ENCODE results near the gene LRBA. TPM values are rescaled to one million over a fixed set of nuclear protein-coding genes. Genes with fewer than 3 reads are reported as not detected.
A peak's percentile ranks its signal among the peaks of the same experiment; 100 is the strongest.

Gene LRBA
- total and polyA plus RNA-seq, 9 of the 15 experiments (the other 6 are each of a cell fraction or from before 2014, with no cell fraction given): 24.2 to 88.7 (median 59.7) TPM

DNA sequence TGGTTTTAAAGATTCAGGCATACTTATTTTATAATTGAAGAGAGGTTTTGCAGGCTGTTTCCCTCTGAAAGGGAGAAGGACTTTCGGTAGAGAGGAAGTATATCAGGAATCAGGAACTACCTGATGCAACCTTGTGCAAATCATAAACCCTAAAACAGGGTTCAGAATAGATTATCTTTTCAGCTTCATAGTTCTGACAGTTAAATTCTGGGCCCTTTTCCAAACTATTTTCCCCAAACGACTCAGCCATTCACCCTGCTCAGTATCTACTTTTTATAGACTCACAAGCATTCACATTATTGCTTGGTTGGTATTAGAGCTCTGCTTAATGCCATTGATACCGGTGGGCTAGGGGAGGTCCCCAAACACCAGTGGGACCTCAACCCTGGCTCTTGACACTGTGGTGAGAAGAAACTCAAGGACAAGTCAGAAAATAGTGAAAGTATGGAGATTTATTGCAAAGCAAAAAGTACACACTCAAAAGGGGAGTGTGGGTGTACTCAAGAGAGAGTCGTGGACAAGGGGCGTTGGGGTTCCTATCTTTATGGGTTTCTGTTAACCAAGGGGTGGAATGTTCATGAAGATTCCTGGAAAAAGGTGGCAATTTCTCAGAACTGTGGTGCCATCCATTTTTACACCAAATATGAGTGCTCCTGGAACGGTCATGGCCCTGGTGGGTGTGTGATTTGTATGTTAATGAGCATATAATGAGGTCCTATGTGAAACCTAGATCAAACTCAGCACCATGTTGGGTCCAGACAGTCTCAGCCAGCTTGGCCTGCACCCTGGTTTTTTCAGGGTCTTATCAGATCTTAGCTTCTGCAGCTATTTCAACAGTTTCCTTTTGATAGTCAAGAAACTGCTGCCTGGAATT lies 698.5 kb downstream of the LRBA start (continued):
- TF ChIP-seq SAFB (IDR thresholded peaks at IDR 0.05; ENCODE audit: borderline replicate concordance, low read depth, low read length) (no peak), HOXB6 (CRISPR knock-in tag; IDR thresholded peaks at IDR 0.05; ENCODE audit: borderline replicate concordance) (no peak), MIER1 (IDR thresholded peaks at IDR 0.05; ENCODE audit: low read depth) (no peak), CEBPB (tag; IDR thresholded peaks at IDR 0.05) (peak; percentile 73), ZNF146 (CRISPR knock-in tag; IDR thresholded peaks at IDR 0.05; ENCODE audit: unreplicated experiment) (no peak), NCOA2 (IDR thresholded peaks at IDR 0.05; ENCODE audit: partially characterized antibody in 2 of 2) (no peak), ZC3H11A (IDR thresholded peaks at IDR 0.05; ENCODE audit: low read depth, low read length) (no peak), ZFP36 (IDR thresholded peaks at IDR 0.05; ENCODE audit: low read depth, low read length, partially characterized antibody) (no peak), MCM5 (IDR thresholded peaks at IDR 0.05; ENCODE audit: low read depth) (no peak), ZC3H4 (CRISPR knock-in tag; IDR thresholded peaks at IDR 0.05; ENCODE audit: borderline replicate concordance) (no peak), CHD1 (IDR thresholded peaks at IDR 0.05; ENCODE audit: low read length) (no peak)
- TF ChIP-seq, protein P1, sequence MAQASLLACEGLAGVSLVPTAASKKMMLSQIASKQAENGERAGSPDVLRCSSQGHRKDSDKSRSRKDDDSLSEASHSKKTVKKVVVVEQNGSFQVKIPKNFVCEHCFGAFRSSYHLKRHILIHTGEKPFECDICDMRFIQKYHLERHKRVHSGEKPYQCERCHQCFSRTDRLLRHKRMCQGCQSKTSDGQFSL (CRISPR knock-in tag; IDR thresholded peaks at IDR 0.05): no peak
- TF ChIP-seq, protein P1 (tag; IDR thresholded peaks at IDR 0.05): peak in 1 of 2 experiments; percentile 84; a peak in 2 of 4 replicates
- TF ChIP-seq, protein P2, sequence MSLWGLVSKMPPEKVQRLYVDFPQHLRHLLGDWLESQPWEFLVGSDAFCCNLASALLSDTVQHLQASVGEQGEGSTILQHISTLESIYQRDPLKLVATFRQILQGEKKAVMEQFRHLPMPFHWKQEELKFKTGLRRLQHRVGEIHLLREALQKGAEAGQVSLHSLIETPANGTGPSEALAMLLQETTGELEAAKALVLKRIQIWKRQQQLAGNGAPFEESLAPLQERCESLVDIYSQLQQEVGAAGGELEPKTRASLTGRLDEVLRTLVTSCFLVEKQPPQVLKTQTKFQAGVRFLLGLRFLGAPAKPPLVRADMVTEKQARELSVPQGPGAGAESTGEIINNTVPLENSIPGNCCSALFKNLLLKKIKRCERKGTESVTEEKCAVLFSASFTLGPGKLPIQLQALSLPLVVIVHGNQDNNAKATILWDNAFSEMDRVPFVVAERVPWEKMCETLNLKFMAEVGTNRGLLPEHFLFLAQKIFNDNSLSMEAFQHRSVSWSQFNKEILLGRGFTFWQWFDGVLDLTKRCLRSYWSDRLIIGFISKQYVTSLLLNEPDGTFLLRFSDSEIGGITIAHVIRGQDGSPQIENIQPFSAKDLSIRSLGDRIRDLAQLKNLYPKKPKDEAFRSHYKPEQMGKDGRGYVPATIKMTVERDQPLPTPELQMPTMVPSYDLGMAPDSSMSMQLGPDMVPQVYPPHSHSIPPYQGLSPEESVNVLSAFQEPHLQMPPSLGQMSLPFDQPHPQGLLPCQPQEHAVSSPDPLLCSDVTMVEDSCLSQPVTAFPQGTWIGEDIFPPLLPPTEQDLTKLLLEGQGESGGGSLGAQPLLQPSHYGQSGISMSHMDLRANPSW (CRISPR knock-in tag; IDR thresholded peaks at IDR 0.05): no peak
- TF ChIP-seq, protein P3, sequence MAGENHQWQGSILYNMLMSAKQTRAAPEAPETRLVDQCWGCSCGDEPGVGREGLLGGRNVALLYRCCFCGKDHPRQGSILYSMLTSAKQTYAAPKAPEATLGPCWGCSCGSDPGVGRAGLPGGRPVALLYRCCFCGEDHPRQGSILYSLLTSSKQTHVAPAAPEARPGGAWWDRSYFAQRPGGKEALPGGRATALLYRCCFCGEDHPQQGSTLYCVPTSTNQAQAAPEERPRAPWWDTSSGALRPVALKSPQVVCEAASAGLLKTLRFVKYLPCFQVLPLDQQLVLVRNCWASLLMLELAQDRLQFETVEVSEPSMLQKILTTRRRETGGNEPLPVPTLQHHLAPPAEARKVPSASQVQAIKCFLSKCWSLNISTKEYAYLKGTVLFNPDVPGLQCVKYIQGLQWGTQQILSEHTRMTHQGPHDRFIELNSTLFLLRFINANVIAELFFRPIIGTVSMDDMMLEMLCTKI (IDR thresholded peaks at IDR 0.05; ENCODE audit: partially characterized antibody): no peak
- TF ChIP-seq, protein P4, sequence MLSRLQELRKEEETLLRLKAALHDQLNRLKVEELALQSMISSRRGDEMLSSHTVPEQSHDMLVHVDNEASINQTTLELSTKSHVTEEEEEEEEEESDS (CRISPR knock-in tag; IDR thresholded peaks at IDR 0.05): no peak
- TF ChIP-seq, protein P5, sequence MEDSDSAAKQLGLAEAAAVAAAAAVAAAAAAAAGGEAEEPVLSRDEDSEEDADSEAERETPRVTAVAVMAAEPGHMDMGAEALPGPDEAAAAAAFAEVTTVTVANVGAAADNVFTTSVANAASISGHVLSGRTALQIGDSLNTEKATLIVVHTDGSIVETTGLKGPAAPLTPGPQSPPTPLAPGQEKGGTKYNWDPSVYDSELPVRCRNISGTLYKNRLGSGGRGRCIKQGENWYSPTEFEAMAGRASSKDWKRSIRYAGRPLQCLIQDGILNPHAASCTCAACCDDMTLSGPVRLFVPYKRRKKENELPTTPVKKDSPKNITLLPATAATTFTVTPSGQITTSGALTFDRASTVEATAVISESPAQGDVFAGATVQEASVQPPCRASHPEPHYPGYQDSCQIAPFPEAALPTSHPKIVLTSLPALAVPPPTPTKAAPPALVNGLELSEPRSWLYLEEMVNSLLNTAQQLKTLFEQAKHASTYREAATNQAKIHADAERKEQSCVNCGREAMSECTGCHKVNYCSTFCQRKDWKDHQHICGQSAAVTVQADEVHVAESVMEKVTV (CRISPR knock-in tag; IDR thresholded peaks at IDR 0.05): no peak
- TF ChIP-seq, protein P6, sequence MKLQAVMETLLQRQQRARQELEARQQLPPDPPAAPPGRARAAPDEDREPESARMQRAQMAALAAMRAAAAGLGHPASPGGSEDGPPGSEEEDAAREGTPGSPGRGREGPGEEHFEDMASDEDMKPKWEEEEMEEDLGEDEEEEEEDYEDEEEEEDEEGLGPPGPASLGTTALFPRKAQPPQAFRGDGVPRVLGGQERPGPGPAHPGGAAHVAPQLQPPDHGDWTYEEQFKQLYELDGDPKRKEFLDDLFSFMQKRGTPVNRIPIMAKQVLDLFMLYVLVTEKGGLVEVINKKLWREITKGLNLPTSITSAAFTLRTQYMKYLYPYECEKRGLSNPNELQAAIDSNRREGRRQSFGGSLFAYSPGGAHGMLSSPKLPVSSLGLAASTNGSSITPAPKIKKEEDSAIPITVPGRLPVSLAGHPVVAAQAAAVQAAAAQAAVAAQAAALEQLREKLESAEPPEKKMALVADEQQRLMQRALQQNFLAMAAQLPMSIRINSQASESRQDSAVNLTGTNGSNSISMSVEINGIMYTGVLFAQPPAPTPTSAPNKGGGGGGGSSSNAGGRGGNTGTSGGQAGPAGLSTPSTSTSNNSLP (IDR thresholded peaks at IDR 0.05; ENCODE audit: borderline replicate concordance, low read depth, low read length): peak; percentile 67; the same call in 1 of the 2 replicates

Measured in K562 (cell line).